ENCODE results near the gene MDGA2.
"Not testable (repeated sequence)": the region's sequence is repeated elsewhere in the genome, so short reads cannot be mapped to it uniquely, and the experiment has no call there.

MDGA2 gene

GRCh38 chr14:47328376-47328775, 347.0 kb downstream of the MDGA2 start:
- DNase-seq (ENCODE audit: low read depth) = no peak

- no peak for DNase-seq (ENCODE audit: low read depth)
Measured at GRCh38 chr14:47327336-47327735, 348.1 kb downstream of the MDGA2 start.

- no peak for DNase-seq (ENCODE audit: low read depth)
Measured at GRCh38 chr14:47322751-47323150, 352.7 kb downstream of the MDGA2 start.

DNA sequence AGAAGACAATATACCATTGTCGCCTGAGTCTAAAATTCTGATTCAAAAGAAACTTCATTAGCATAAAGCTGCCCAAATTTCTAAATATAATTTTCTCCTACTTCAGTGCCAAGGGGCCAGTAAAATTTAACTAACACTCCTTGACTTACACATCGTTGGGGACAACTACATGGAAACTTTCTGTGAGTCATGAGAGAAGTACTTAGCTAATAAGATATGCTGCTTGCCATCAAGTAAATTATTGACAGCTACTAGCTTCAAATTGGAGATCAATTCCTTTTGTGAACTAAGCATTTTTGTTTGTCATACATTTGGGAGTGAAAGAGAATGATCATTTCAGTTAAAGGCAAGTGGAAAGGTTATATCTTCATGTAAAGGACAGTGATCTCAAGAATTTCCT, 373.3 kb downstream of the MDGA2 start:
- DNase-seq (ENCODE audit: low read depth) = no peak

DNA sequence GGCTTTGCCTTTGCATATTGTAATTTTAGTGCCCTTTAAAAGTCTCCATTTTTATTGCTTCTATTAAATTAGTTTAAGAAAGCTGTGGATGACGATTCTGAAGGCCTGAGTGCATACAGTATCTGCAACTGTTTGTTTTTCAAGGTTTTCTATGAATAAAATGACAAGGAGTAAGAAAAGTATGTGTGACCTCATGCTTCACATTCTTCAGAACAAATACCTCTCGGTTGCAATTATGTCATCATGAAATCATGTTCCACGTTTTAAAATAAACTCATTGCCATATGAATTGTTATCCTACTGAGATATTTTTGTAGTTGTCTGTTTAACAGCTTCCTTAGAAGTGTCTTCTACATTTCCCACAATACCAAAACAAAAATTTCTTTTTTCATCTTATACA, 374.6 kb downstream of the MDGA2 start:
- no peak for DNase-seq (ENCODE audit: low read depth)

DNA sequence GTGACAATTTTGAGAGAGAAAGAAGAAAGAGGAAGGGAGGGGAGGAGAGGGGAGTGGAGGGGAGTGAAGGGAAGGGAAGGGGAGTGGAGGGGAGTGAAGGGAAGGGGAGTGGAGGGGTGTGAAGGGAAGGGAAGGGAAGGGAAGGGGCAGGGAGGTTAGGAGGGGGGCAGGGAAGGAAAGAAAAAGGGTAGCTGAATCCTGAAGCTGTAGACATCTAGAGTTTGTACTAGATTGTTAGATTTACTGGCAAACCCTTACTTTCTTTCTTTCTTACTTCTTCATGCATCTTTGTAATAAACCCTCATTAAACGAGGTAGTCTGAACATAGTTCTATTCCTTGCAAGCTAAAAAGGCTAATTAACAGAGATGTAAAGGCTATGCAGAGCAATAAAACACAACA, 378.0 kb downstream of the MDGA2 start:
- no peak for DNase-seq (ENCODE audit: low read depth)

- DNase-seq (ENCODE audit: low read depth) = no peak
Measured at GRCh38 chr14:47284283-47284682, 391.1 kb downstream of the MDGA2 start.

DNA sequence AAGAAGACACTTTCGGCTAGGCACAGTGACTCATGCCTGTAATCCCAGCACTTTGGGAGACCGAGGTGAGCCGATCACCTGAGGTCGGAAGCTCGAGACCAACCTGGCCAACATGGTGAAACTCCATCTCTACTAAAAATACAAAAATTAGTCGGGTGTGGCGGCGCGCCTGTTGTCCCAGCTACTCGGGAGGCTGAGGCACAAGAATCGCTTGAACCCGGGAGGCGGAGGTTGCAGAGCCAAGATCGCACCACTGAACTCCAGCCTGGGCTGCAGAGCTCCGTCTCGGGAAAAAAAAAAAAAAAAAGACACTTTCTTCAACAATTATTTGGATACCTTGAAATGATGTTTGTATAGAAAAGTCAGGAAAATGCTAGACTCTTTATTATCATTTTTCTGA, 393.6 kb downstream of the MDGA2 start:
- not testable (repeated sequence) for DNase-seq (ENCODE audit: low read depth)

DNA sequence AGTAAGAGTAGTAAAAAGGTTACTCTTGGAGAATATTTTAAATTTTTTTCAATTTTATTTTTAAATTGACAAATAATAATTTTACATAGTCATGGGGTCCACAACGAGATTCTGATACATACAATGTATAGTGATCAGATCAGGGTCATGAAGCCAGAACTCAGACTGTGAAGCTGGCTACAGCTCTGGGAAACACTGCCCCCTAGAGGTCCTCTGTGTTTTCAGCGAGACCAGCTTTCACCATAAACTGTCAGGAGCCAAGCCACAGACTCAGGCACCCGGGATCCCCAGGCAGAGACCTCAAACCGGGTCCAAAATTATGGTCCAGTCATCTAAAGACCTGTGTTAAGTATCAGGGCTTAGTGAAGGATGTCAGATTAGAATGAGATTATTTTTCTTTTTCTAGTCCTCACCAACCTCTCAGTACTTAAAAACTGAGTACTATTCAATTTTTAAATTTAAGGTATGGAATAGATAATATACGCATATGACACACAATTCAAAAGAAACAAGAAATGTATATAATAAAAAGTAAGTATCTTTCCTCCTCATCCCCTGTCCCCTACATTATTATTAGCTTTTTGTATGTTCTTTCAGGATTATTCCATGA, 397.1 kb downstream of the MDGA2 start:
- peak; percentile 5 for DNase-seq (ENCODE audit: low read depth)

GRCh38 chr14:47277703-47278102, 397.7 kb downstream of the MDGA2 start:
- DNase-seq (ENCODE audit: low read depth) = no peak

DNA sequence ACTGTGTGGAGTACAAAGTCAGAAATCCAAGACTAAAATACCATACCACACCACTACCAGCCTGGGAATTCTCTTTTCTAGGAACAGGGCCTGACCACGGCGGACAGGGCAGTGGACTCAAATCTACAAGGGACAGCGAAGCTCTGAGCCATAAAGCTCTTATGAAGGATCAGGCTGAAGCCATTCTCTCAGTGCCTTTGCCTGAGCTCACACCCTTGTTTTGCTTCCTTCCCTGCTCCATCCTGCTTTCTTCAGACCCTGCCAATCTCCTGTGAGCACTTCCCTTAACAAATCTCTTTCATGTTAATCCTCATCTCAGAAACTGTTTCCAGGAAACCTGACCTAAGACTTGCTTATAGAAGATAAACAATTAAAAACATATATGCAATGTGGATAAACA, 398.5 kb downstream of the MDGA2 start:
- no peak for DNase-seq (ENCODE audit: low read depth)

GRCh38 chr14:47273939-47274338, 401.5 kb downstream of the MDGA2 start:
- DNase-seq (ENCODE audit: low read depth) = no peak

GRCh38 chr14:47270715-47271114, 404.7 kb downstream of the MDGA2 start:
- no peak for DNase-seq (ENCODE audit: low read depth)

GRCh38 chr14:47269756-47270492, 405.5 kb downstream of the MDGA2 start:
- DNase-seq (ENCODE audit: low read depth) = no peak

- no peak for DNase-seq (ENCODE audit: low read depth)
Measured at GRCh38 chr14:47264842-47265241, 410.6 kb downstream of the MDGA2 start.

- no peak for DNase-seq (ENCODE audit: low read depth)
Measured at GRCh38 chr14:47262801-47263200, 412.6 kb downstream of the MDGA2 start.

DNA sequence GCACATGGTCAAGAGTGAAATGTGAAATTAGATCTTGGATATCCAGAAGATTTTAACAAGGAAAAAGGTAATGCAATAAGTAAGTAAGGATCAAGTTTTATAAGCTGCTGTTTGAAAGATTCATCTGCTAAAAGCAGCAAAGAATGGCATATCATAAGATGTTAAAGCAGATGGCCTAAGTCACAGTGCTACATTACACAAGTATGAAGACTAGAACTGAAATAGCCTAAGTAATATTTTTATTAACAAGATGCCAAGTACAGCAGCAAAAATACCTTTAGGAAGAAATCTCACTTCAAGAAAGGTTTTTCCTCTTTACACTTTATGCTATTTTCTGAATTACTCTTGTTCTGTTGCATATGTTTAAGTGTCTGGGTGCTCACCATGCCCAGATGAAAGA, 414.1 kb downstream of the MDGA2 start:
- no peak for DNase-seq (ENCODE audit: low read depth)

- DNase-seq (ENCODE audit: low read depth) = no peak
Measured at GRCh38 chr14:47259796-47260195, 415.6 kb downstream of the MDGA2 start.

DNA sequence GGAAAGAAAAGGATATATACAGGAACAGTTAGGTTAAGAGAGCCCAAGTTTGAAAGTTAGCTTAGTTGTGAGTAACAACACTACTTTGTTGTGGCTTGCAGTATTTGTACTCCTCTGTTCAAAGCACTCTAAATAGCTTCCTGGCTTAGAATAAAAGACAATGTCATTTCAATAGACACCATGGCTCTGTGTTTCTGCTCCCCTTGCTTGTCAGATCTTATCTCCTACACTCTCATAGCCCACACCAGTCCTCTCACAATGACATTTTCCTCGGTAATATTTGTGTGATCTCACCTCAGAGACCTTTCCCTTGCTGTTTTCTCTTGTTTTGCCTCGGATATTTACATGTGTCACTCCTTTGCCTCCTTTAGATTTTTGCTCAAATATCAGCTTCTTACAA, 418.4 kb downstream of the MDGA2 start:
- no peak for DNase-seq (ENCODE audit: low read depth)

- DNase-seq (ENCODE audit: low read depth) = no peak
Measured at GRCh38 chr14:47252802-47253201, 422.6 kb downstream of the MDGA2 start.

GRCh38 chr14:47246367-47246766, 429.0 kb downstream of the MDGA2 start:
- no peak for DNase-seq (ENCODE audit: low read depth)

DNA sequence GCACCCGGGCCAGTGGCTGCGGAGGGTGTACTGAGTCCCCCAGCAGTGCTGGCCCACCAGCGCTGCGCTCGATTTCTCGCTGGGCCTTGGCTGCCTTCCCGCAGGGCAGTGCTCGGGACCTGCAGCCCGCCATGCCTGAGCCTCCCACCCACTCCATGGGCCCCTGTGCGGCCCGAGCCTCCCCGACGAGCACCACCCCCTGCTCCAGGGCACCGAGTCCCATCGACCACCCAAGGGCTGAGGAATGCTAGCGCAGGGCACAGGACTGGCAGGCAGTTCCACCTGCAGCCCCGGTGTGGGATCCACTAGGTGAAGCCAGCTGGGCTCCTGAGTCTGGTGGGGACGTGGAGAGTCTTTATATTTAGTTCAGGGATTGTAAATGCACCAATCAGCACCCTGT, 432.8 kb downstream of the MDGA2 start:
- DNase-seq (ENCODE audit: low read depth) = not testable (repeated sequence)

GRCh38 chr14:47240748-47241437, 434.5 kb downstream of the MDGA2 start:
- DNase-seq (ENCODE audit: low read depth) = no peak
